GM12878 (cell line): ENCODE measurements around the gene TIGD7. TPM values are rescaled to one million over a fixed set of nuclear protein-coding genes. Genes with fewer than 3 reads are reported as not detected.

Experiments
- CEBPB ChIP-seq, 2 experiments: fragments of 150-350 bp in 1 of 2; IDR thresholded peaks; 2 replicates each; pipeline ENCODE4 v1.6.1; 2012 to 2014; ENCODE audit warnings: low read depth in 2 of 2, low read length in 2 of 2, borderline replicate concordance in 1 of 2, inconsistent platforms in 1 of 2
- ETV6 ChIP-seq, 2 experiments: fragments of 450-650 bp in 1 of 2; IDR thresholded peaks in 1 of 2; conservative IDR thresholded peaks in 1 of 2; 2 replicates each; pipeline ENCODE4 v1.6.1; 2014; ENCODE audit warnings: antibody characterized with exemption in 1 of 2, borderline replicate concordance in 1 of 2, low read depth in 1 of 2, mild to moderate bottlenecking in 1 of 2, moderate library complexity in 1 of 2
- NFXL1 ChIP-seq: fragments of 450-650 bp; IDR thresholded peaks from 2 replicates; pipeline ENCODE4 v1.6.1; 2017; ENCODE audit warnings: antibody characterized with exemption, mild to moderate bottlenecking, borderline replicate concordance
- PRDM15 ChIP-seq: fragments of 450-650 bp; formaldehyde crosslinking; IDR thresholded peaks from 2 replicates; pipeline ENCODE4 v1.4.0; 2020; ENCODE audit warnings: mild to moderate bottlenecking, moderate library complexity
- RCOR1 ChIP-seq: conservative IDR thresholded peaks from 2 replicates; pipeline ENCODE4 v1.6.1; 2012; ENCODE audit warnings: low read depth, low read length, improper control_type of control experiment
- SRF ChIP-seq, 2 experiments: IDR thresholded peaks; 2 replicates each; pipeline ENCODE4 v1.6.1; 2011; ENCODE audit warnings: low read depth in 2 of 2, low read length in 2 of 2, mild to moderate bottlenecking in 1 of 2, moderate library complexity in 1 of 2
- ZBTB33 ChIP-seq: fragments of 450-650 bp; IDR thresholded peaks from 2 replicates; pipeline ENCODE4 v1.6.1; 2017; ENCODE audit warnings: mild to moderate bottlenecking
- ZNF592 ChIP-seq: fragments of 450-650 bp; IDR thresholded peaks from 2 replicates; pipeline ENCODE4 v1.6.1; 2017; ENCODE audit warnings: mild to moderate bottlenecking, moderate library complexity
- ZZZ3 ChIP-seq: IDR thresholded peaks from 2 replicates; pipeline ENCODE4 v1.6.1; 2011; ENCODE audit warnings: low read depth; ENCODE audit not compliant: control insufficient read depth, insufficient read length
- polyA plus RNA-seq, 11 experiments: library from polyadenylated mRNA; depleted of rRNA in 4 of 11; unstranded in 6 of 11; stranded (reverse) in 5 of 11; fragments of >200 nt; fragmentation: Nextera tagmentation in 4 of 11; fragmentation: Illumina TruSeq in 1 of 11; extraction: Ambion mirVana in 4 of 11; extraction: Trizol in 1 of 11; gene quantifications; 1 replicate in 1 of 11; 2 replicates in 10 of 11; pipeline versions ENCODE4 v1.2.1 to v1.2.3, GENCODE V29; 2011 to 2016; ENCODE audit warnings: inconsistent platforms in 2 of 11, missing spikeins in 2 of 11, low read depth in 1 of 11
- total RNA-seq, 4 experiments: library from RNA; depleted of rRNA in 3 of 4; stranded (reverse); fragments of >200 nt in 3 of 4; fragmentation: Illumina TruSeq in 1 of 4; extraction: Trizol in 1 of 4; gene quantifications; 2 replicates each; pipeline versions ENCODE4 v1.2.1 to v1.2.3, GENCODE V29; 2013 to 2021

The TIGD7 gene
- total and polyA plus RNA-seq, 10 of the 15 experiments (the other 5 are each of a cell fraction or from before 2014, with no cell fraction given), result 0.37 to 3.8 (median 3.0) TPM

GRCh38 chr16:3256866-3257465, 48.3 kb downstream of the TIGD7 start (continued):
- TF ChIP-seq ZBTB33 (no peak), ZNF592 (no peak), PRDM15 (CRISPR knock-in tag) (no peak), CEBPB (IDR thresholded peaks at IDR 0.05; ENCODE audit: borderline replicate concordance in 1 of 2, low read depth in 2 of 2, low read length in 2 of 2) (no peak), SRF (IDR thresholded peaks at IDR 0.05; ENCODE audit: low read depth in 2 of 2, low read length in 2 of 2) (no peak), RCOR1 (no peak), ZZZ3 (no peak), ETV6 (conservative IDR thresholded peaks at IDR 0.05 in 1 of 2, IDR thresholded peaks at IDR 0.05 in 1 of 2; ENCODE audit: borderline replicate concordance in 1 of 2, low read depth in 1 of 2) (no peak), NFXL1 (no peak)
